D721Med (cell line): ENCODE data around the gene RPL11.
A peak's percentile ranks its signal among the peaks of the same experiment; 100 is the strongest.

Experiments
- DNase-seq: peaks from one replicate; pipeline ENCODE4 v3.0.0; 2011; ENCODE audit warnings: low spot score; ENCODE audit not compliant: insufficient read length
- FAIRE-seq: peaks from 2 replicates; lab custom pipeline; 2011; peaks lifted over from hg19 to GRCh38; lab: Jason Lieb, UNC
- CTCF ChIP-seq: IDR thresholded peaks from 2 replicates; pipeline ENCODE4 v1.5.1; 2012; ENCODE audit warnings: mild to moderate bottlenecking, control low read depth; ENCODE audit not compliant: insufficient read depth; ENCODE audit errors: missing control alignments

Gene RPL11

GRCh38 chr1:23741609-23742008 lies 50.0 kb downstream of the RPL11 start:
- no peak for DNase-seq
- TF ChIP-seq CTCF = no peak
- FAIRE-seq = no peak

- FAIRE-seq (no peak), DNase-seq (no peak)
Observed at GRCh38 chr1:23742670-23743286, 51.2 kb downstream of the RPL11 start.

GRCh38 chr1:23743287-23744152 lies 51.9 kb downstream of the RPL11 start, which contains the start of gene ELOA:
Gene ELOA, plus strand, starts transcription at chr1:23743471. Its CDS starts 33 bp downstream, at chr1:23743504.
- no peak for FAIRE-seq
- no peak for TF ChIP-seq CTCF
- peak; percentile 48 for DNase-seq

More at GRCh38 chr1:23742670-23743286, 51.2 kb downstream of the RPL11 start:
- TF ChIP-seq CTCF = no peak

- DNase-seq = no peak
- TF ChIP-seq CTCF = peak; percentile 13
- FAIRE-seq = no peak
Observed at GRCh38 chr1:23745515-23745914, 53.9 kb downstream of the RPL11 start.
